Type B pancreatic cell (in vitro differentiated cells): ENCODE results near the gene SLC6A11. TPM values are rescaled to one million over a fixed set of nuclear protein-coding genes. Genes with fewer than 3 reads are reported as not detected.

ENCODE experiments used
- DNase-seq: peaks from one replicate; pipeline ENCODE4 v3.0.0; 2021; ENCODE audit warnings: mixed read lengths; ENCODE audit not compliant: unreplicated experiment; ENCODE audit errors: extremely low spot score
- H3K27ac Mint-ChIP-seq: 2 replicates; pipeline ENCODE4 v1.8.0; 2021; ENCODE audit warnings: mild to moderate bottlenecking, mixed read lengths
- H3K27me3 Mint-ChIP-seq: 2 replicates; pipeline ENCODE4 v1.8.0; 2021; ENCODE audit warnings: mixed read lengths
- H3K36me3 Mint-ChIP-seq: 2 replicates; pipeline ENCODE4 v1.8.0; 2021; ENCODE audit warnings: mixed read lengths
- H3K4me1 Mint-ChIP-seq: one replicate; pipeline ENCODE4 v1.8.0; 2021; ENCODE audit warnings: mixed read lengths; ENCODE audit not compliant: unreplicated experiment
- H3K4me3 Mint-ChIP-seq: 2 replicates; pipeline ENCODE4 v1.8.0; 2021; ENCODE audit warnings: mild to moderate bottlenecking, mixed read lengths
- H3K9me3 Mint-ChIP-seq: 2 replicates; pipeline ENCODE4 v1.8.0; 2021; ENCODE audit warnings: mixed read lengths
- CTCF ChIP-seq: fragments of 200-600 bp; sonication (generic); conservative IDR thresholded peaks from 2 replicates; pipeline ENCODE4 v1.5.0; 2021; ENCODE audit warnings: antibody characterized with exemption, mild to moderate bottlenecking
- total RNA-seq: library from RNA; stranded (reverse); gene quantifications from 2 replicates; pipeline ENCODE4 v1.2.1, GENCODE V29; 2021; ENCODE audit warnings: low replicate concordance

SLC6A11 gene
- total RNA-seq, 1 donor from 2014 or later: 3.0 TPM

GRCh38 chr3:10858091-10858490, 42.1 kb downstream of the SLC6A11 start:
- Mint-ChIP-seq H3K4me3 (no peak overlapping the region), H3K27me3 (peaks cover 45% of the 10 kb centered on the region), H3K36me3 (no peaks in the 10 kb centered on the region), H3K4me1 (no peaks in the 10 kb centered on the region), H3K9me3 (no peaks in the 10 kb centered on the region), H3K27ac (no peak overlapping the region)
- DNase-seq: no peak
- TF ChIP-seq CTCF: no peak

GRCh38 chr3:10867384-10867783, 51.4 kb downstream of the SLC6A11 start:
- H3K4me1 Mint-ChIP-seq: no peaks in the 10 kb centered on the region
- no peak overlapping the region for H3K27ac Mint-ChIP-seq
- no peaks in the 10 kb centered on the region for H3K9me3 Mint-ChIP-seq
- no peaks in the 10 kb centered on the region for H3K36me3 Mint-ChIP-seq
- H3K4me3 Mint-ChIP-seq: no peak overlapping the region
- no peak for TF ChIP-seq CTCF
- peaks cover 59% of the 10 kb centered on the region for H3K27me3 Mint-ChIP-seq
- DNase-seq: no peak

- no peaks in the 10 kb centered on the region for H3K4me1 Mint-ChIP-seq
- H3K9me3 Mint-ChIP-seq: no peaks in the 10 kb centered on the region
- no peaks in the 10 kb centered on the region for H3K36me3 Mint-ChIP-seq
- H3K27ac Mint-ChIP-seq: no peak overlapping the region
- peaks cover 52% of the 10 kb centered on the region for H3K27me3 Mint-ChIP-seq
- H3K4me3 Mint-ChIP-seq: no peak overlapping the region
- DNase-seq: no peak
- TF ChIP-seq CTCF: no peak
Observed at GRCh38 chr3:10869460-10869859, 53.4 kb downstream of the SLC6A11 start.

- TF ChIP-seq CTCF: no peak
- Mint-ChIP-seq H3K36me3 (no peaks in the 10 kb centered on the region), H3K4me3 (no peak overlapping the region), H3K27me3 (peaks cover 52% of the 10 kb centered on the region), H3K27ac (no peak overlapping the region), H3K9me3 (no peaks in the 10 kb centered on the region), H3K4me1 (no peaks in the 10 kb centered on the region)
- DNase-seq: no peak
Observed at GRCh38 chr3:10870296-10870695, 54.3 kb downstream of the SLC6A11 start.

GRCh38 chr3:10873415-10873814, 57.4 kb downstream of the SLC6A11 start:
- Mint-ChIP-seq H3K36me3 (no peaks in the 10 kb centered on the region), H3K27me3 (peaks cover 51% of the 10 kb centered on the region), H3K4me3 (no peak overlapping the region), H3K27ac (no peak overlapping the region), H3K9me3 (no peaks in the 10 kb centered on the region), H3K4me1 (no peaks in the 10 kb centered on the region)
- no peak for TF ChIP-seq CTCF
- DNase-seq: no peak

GRCh38 chr3:10875914-10876313, 59.9 kb downstream of the SLC6A11 start:
- Mint-ChIP-seq H3K4me1 (no peaks in the 10 kb centered on the region), H3K27ac (no peak overlapping the region), H3K4me3 (no peak overlapping the region), H3K9me3 (no peaks in the 10 kb centered on the region), H3K36me3 (no peaks in the 10 kb centered on the region), H3K27me3 (peaks cover 39% of the 10 kb centered on the region)
- no peak for TF ChIP-seq CTCF
- no peak for DNase-seq
